Measurements from ENCODE around the gene CCT7.

GRCh38 chr2:73281244-73281643 lies 47.1 kb downstream of the CCT7 start:
- TF ChIP-seq EZH2 (IDR thresholded peaks at IDR 0.05; ENCODE audit: low read depth, unreplicated experiment) (no peak), CTCF (conservative IDR thresholded peaks at IDR 0.05; ENCODE audit: low read depth in 2 of 2) (no peak), CREB1 (CRISPR knock-in tag; IDR thresholded peaks at IDR 0.05; ENCODE audit: low read depth) (no peak), REST (IDR thresholded peaks at IDR 0.05; ENCODE audit: unreplicated experiment) (no peak), JUNB (IDR thresholded peaks at IDR 0.05; ENCODE audit: unreplicated experiment) (no peak), ETS1 (IDR thresholded peaks at IDR 0.05) (no peak)
